Colonic mucosa (tissue), 4 donors: ENCODE measurements around the gene GNPTG. TPM values are rescaled to one million over a fixed set of nuclear protein-coding genes. Genes with fewer than 3 reads are reported as not detected.

Source experiments
- DNase-seq: peaks from one replicate; pipeline ENCODE4 v3.0.0-alpha.2; 2020
- H3K27ac ChIP-seq: fragments of 200-600 bp; one replicate; pipeline ENCODE4 v1.8.0; 2021
- H3K27me3 ChIP-seq: fragments of 200-600 bp; one replicate; pipeline ENCODE4 v1.8.0; 2021
- H3K36me3 ChIP-seq: fragments of 200-600 bp; one replicate; pipeline ENCODE4 v1.8.0; 2021
- H3K4me1 ChIP-seq: fragments of 200-600 bp; one replicate; pipeline ENCODE4 v1.8.0; 2021; ENCODE audit warnings: mild to moderate bottlenecking
- H3K4me3 ChIP-seq: fragments of 200-600 bp; one replicate; pipeline ENCODE4 v1.8.0; 2021
- H3K9ac ChIP-seq, 2 donors: one replicate each; pipeline ENCODE4 v1.7.0; 2013; ENCODE audit warnings: control low read depth in 2 of 2, low read depth in 2 of 2, low read length in 2 of 2
- H3K9me3 ChIP-seq: fragments of 200-600 bp; one replicate; pipeline ENCODE4 v1.8.0; 2021
- CTCF ChIP-seq: fragments of 200-600 bp; IDR thresholded peaks from one replicate; pipeline ENCODE4 v1.8.0; 2022; ENCODE audit warnings: antibody characterized with exemption, mild to moderate bottlenecking
- intact Hi-C: fragments of 100-400 bp; cut with DNase I; formaldehyde crosslinking; loops from one replicate; pipeline ENCODE4 v1.14.1; 2022
- total RNA-seq, 2 donors: library from RNA; stranded (reverse); fragmentation: NEBNext Ultra II Directional in 1 of 2; extraction: Animal tissue kit (Norgen Biotek cat#: 25700) in 1 of 2; gene quantifications; one replicate each; pipeline ENCODE4 v1.2.1, GENCODE V29; 2021
- donor health status: healthy.
- donor health status: DM: no; HTN: no; CAD: no.
- donor health status: DM: no; HTN: no; CAD: no.

Gene GNPTG
- total RNA-seq, 2 donors from 2014 or later = 48.2 to 59.1 TPM

- DNase-seq = peak; percentile 64
- no peak for TF ChIP-seq CTCF
- intact Hi-C loops = no loop called here
- no peaks in the 10 kb centered on the region for H3K36me3 ChIP-seq
- H3K9me3 ChIP-seq = no peaks in the 10 kb centered on the region
- H3K9ac ChIP-seq = peak within 1 kb of the TSS in 1 of 2 donors; percentile 60
- H3K4me3 ChIP-seq = peak within 1 kb of the TSS; percentile 33
- H3K4me1 ChIP-seq = peaks cover 19% of the 10 kb centered on the region
- H3K27me3 ChIP-seq = peaks cover 49% of the 10 kb centered on the region
- H3K27ac ChIP-seq = no peak within 1 kb of the TSS
These were observed 18.4 kb upstream of the GNPTG start, which contains the start of gene BAIAP3 for GRCh38 chr16:1333149-1333812. Gene BAIAP3 (plus strand): TSS chr16:1333645. CDS start chr16:1338550, 4,905 bp downstream.

GRCh38 chr16:1333854-1334700 lies 17.7 kb upstream of the GNPTG start:
- peak overlapping the region; percentile 33 for H3K4me3 ChIP-seq
- H3K9ac ChIP-seq = peak overlapping the region in 1 of 2 donors; percentile 60
- intact Hi-C loops = no loop called here
- peaks cover 49% of the 10 kb centered on the region for H3K27me3 ChIP-seq
- no peak for TF ChIP-seq CTCF
- no peak overlapping the region for H3K27ac ChIP-seq
- H3K4me1 ChIP-seq = peaks cover 19% of the 10 kb centered on the region
- DNase-seq = no peak
- H3K36me3 ChIP-seq = no peaks in the 10 kb centered on the region
- no peaks in the 10 kb centered on the region for H3K9me3 ChIP-seq

GRCh38 chr16:1334739-1335138 lies 17.0 kb upstream of the GNPTG start:
- no peaks in the 10 kb centered on the region for H3K36me3 ChIP-seq
- H3K4me1 ChIP-seq = peaks cover 19% of the 10 kb centered on the region
- intact Hi-C loops = no loop called here
- H3K27ac ChIP-seq = no peak overlapping the region
- DNase-seq = no peak
- H3K4me3 ChIP-seq = peak overlapping the region; percentile 33
- no peaks in the 10 kb centered on the region for H3K9me3 ChIP-seq
- TF ChIP-seq CTCF = no peak
- no peak overlapping the region for H3K9ac ChIP-seq
- H3K27me3 ChIP-seq = peaks cover 49% of the 10 kb centered on the region

GRCh38 chr16:1335211-1335971 lies 16.3 kb upstream of the GNPTG start:
- intact Hi-C loops = no loop called here
- H3K4me1 ChIP-seq = peaks cover 19% of the 10 kb centered on the region
- no peak for DNase-seq
- no peak overlapping the region for H3K9ac ChIP-seq
- no peaks in the 10 kb centered on the region for H3K9me3 ChIP-seq
- H3K4me3 ChIP-seq = no peak overlapping the region
- no peak overlapping the region for H3K27ac ChIP-seq
- peaks cover 49% of the 10 kb centered on the region for H3K27me3 ChIP-seq
- TF ChIP-seq CTCF = no peak
- no peaks in the 10 kb centered on the region for H3K36me3 ChIP-seq

- Histone ChIP-seq H3K4me1 (peaks cover 19% of the 10 kb centered on the region), H3K4me3 (no peak overlapping the region), H3K36me3 (no peaks in the 10 kb centered on the region), H3K9me3 (no peaks in the 10 kb centered on the region), H3K27me3 (peaks cover 49% of the 10 kb centered on the region), H3K27ac (no peak overlapping the region), H3K9ac (no peak overlapping the region)
- no peak for DNase-seq
- TF ChIP-seq CTCF = no peak
- intact Hi-C loops = no loop called here
These were observed 15.7 kb upstream of the GNPTG start for GRCh38 chr16:1335996-1336395.
